ENCODE measurements around the gene FRYL. TPM values are rescaled to one million over a fixed set of nuclear protein-coding genes. Genes with fewer than 3 reads are reported as not detected.

FRYL gene
- total and polyA plus RNA-seq, 2 of the 8 experiments (the other 6 are each of a cell fraction or from before 2014, with no cell fraction given) = 8.0 to 36.5 TPM

DNA sequence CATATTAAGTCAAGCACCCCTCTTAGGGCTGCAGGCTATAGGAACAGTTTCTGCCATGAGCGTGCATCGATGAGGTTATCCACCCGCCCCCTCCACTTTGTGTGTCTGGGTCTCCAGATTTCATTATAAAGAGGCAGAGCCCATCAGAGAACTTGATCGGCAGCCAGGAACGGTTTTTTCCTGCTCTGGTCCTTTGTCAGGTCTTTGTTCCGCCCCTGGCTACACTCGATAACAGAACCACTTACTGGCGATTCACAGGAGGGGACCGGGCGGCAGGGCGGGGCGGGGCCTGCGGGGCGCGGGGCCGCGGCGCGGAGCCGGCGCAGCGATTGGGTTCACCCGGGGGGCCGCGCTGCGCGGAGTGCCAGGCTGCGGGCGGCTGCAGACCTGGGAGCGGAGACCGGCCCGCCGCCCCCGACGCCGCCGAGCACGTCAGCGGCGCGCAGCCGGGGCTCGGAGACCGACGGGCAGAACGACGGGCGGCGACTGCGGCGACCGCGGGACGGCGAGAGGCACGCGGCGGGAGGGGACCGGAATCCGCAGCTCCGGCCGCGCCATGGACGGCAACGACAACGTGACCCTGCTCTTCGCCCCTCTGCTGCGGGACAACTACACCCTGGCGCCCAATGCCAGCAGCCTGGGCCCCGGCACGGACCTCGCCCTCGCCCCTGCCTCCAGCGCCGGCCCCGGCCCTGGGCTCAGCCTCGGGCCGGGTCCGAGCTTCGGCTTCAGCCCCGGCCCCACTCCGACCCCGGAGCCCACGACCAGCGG lies 296.9 kb downstream of the FRYL start, which contains the start of gene SLC10A4 (continued):
- TF ChIP-seq, protein P1, sequence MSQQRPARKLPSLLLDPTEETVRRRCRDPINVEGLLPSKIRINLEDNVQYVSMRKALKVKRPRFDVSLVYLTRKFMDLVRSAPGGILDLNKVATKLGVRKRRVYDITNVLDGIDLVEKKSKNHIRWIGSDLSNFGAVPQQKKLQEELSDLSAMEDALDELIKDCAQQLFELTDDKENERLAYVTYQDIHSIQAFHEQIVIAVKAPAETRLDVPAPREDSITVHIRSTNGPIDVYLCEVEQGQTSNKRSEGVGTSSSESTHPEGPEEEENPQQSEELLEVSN (IDR thresholded peaks at IDR 0.05) = peak; percentile 70

Measured in H1 (cell line).